ENCODE results near the gene MCTP1.

The MCTP1 gene

GRCh38 chr5:95155888-95156287 is 129.0 kb downstream of the MCTP1 start:
- Histone ChIP-seq H3K23ac (ENCODE audit: low read length) (no peak overlapping the region), H3K18ac (ENCODE audit: low read length) (no peak overlapping the region), H3K4me1 (ENCODE audit: control insufficient read depth, low read depth, low read length) (no peaks in the 10 kb centered on the region), H3K56ac (ENCODE audit: low read length) (no peak overlapping the region), H3K27ac (ENCODE audit: low read depth, low read length) (no peak overlapping the region), H2BK15ac (replicated peaks; ENCODE audit: low read depth) (no peak overlapping the region), H4K5ac (ENCODE audit: low read length) (no peak overlapping the region), H4K8ac (ENCODE audit: low read depth, low read length) (no peak overlapping the region), H3K27me3 (ENCODE audit: insufficient read depth, low read length, poor library complexity) (no peaks in the 10 kb centered on the region), H3K4me2 (ENCODE audit: low read length) (no peak overlapping the region), H2BK120ac (ENCODE audit: low read depth, low read length) (no peak overlapping the region), H3K79me2 (ENCODE audit: control insufficient read depth, insufficient read depth, low read length) (no peaks in the 10 kb centered on the region), H3K4ac (ENCODE audit: low read depth, low read length) (no peak overlapping the region), H2AK5ac (ENCODE audit: low read length) (no peak overlapping the region), H3K4me3 (ENCODE audit: low read length) (no peak overlapping the region), H3K9ac (ENCODE audit: low read length) (no peak overlapping the region), H3K79me1 (ENCODE audit: low read length) (no peaks in the 10 kb centered on the region), H2BK5ac (ENCODE audit: low read length) (no peak overlapping the region), H3K36me3 (ENCODE audit: control insufficient read depth, insufficient read depth, low read length) (no peaks in the 10 kb centered on the region)
- DNase-seq = no peak
- WGBS (ENCODE audit: extremely low coverage, insufficient coverage, low lambda C conversion rate) = no CpG with 5 or more reads among the region's 2 CpGs

DNA sequence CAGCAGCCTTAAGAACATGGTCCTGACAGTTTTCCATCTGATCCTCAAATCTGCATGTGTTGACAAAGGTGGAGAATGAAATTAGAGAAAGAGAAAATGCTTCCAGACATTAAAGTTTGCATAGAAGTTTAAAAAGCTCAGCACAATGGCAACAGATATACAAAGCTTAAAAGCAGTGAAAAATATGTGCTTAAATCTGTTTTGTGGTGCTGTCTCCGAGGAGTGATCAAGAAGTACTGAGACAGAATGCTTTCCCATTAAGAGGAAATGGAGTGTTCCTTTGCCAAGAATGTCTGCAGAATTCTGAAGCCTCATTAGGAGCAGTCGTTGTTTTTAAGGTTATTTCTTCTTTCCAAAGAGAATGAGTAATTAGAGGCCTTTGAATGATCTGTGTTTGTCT is 131.4 kb downstream of the MCTP1 start:
- H2BK120ac ChIP-seq (ENCODE audit: low read depth, low read length) = no peak overlapping the region
- no peak overlapping the region for H3K56ac ChIP-seq (ENCODE audit: low read length)
- H3K79me1 ChIP-seq (ENCODE audit: low read length) = no peaks in the 10 kb centered on the region
- H3K9ac ChIP-seq (ENCODE audit: low read length) = no peak overlapping the region
- H2BK15ac ChIP-seq (replicated peaks; ENCODE audit: low read depth) = no peak overlapping the region
- no peak overlapping the region for H3K4me2 ChIP-seq (ENCODE audit: low read length)
- H3K23ac ChIP-seq (ENCODE audit: low read length) = no peak overlapping the region
- no peak overlapping the region for H3K18ac ChIP-seq (ENCODE audit: low read length)
- no peak overlapping the region for H2BK5ac ChIP-seq (ENCODE audit: low read length)
- H3K36me3 ChIP-seq (ENCODE audit: control insufficient read depth, insufficient read depth, low read length) = no peaks in the 10 kb centered on the region
- H2AK5ac ChIP-seq (ENCODE audit: low read length) = no peak overlapping the region
- H3K4me1 ChIP-seq (ENCODE audit: control insufficient read depth, low read depth, low read length) = no peaks in the 10 kb centered on the region
- H3K27ac ChIP-seq (ENCODE audit: low read depth, low read length) = no peak overlapping the region
- no peak overlapping the region for H4K8ac ChIP-seq (ENCODE audit: low read depth, low read length)
- no peak for DNase-seq
- WGBS (ENCODE audit: extremely low coverage, insufficient coverage, low lambda C conversion rate) = no CpG with 5 or more reads among the region's 2 CpGs
- no peak overlapping the region for H3K4ac ChIP-seq (ENCODE audit: low read depth, low read length)
- H3K4me3 ChIP-seq (ENCODE audit: low read length) = no peak overlapping the region
- no peaks in the 10 kb centered on the region for H3K27me3 ChIP-seq (ENCODE audit: insufficient read depth, low read length, poor library complexity)
- no peak overlapping the region for H4K5ac ChIP-seq (ENCODE audit: low read length)
- H3K79me2 ChIP-seq (ENCODE audit: control insufficient read depth, insufficient read depth, low read length) = no peaks in the 10 kb centered on the region

DNA sequence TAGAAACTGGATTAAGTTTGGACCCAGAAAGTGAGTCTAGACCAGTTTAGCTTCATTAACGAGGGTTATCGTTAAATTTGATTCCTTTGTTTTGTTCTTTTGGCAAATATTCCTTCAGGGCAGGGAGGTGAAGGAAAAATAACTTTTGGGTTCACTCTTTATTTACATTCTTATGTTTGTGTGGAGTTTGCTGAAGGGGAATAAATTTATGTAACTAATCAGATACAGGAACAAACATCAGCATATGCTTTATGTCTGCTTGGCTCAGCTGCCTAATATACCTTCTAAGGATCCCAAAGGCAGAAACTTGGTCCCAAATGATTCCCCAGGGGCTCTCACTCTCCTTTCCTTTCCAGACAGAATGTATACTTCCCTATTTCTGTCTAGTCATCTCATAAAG is 132.4 kb downstream of the MCTP1 start:
- Histone ChIP-seq H3K79me1 (ENCODE audit: low read length) (no peaks in the 10 kb centered on the region), H2BK15ac (replicated peaks; ENCODE audit: low read depth) (no peak overlapping the region), H4K5ac (ENCODE audit: low read length) (no peak overlapping the region), H3K27ac (ENCODE audit: low read depth, low read length) (no peak overlapping the region), H3K4ac (ENCODE audit: low read depth, low read length) (no peak overlapping the region), H3K18ac (ENCODE audit: low read length) (no peak overlapping the region), H3K36me3 (ENCODE audit: control insufficient read depth, insufficient read depth, low read length) (no peaks in the 10 kb centered on the region), H3K9ac (ENCODE audit: low read length) (no peak overlapping the region), H3K4me1 (ENCODE audit: control insufficient read depth, low read depth, low read length) (no peaks in the 10 kb centered on the region), H2BK5ac (ENCODE audit: low read length) (no peak overlapping the region), H3K4me3 (ENCODE audit: low read length) (no peak overlapping the region), H3K23ac (ENCODE audit: low read length) (no peak overlapping the region), H3K79me2 (ENCODE audit: control insufficient read depth, insufficient read depth, low read length) (no peaks in the 10 kb centered on the region), H4K8ac (ENCODE audit: low read depth, low read length) (no peak overlapping the region), H3K56ac (ENCODE audit: low read length) (no peak overlapping the region), H2AK5ac (ENCODE audit: low read length) (no peak overlapping the region), H2BK120ac (ENCODE audit: low read depth, low read length) (no peak overlapping the region), H3K4me2 (ENCODE audit: low read length) (no peak overlapping the region), H3K27me3 (ENCODE audit: insufficient read depth, low read length, poor library complexity) (no peaks in the 10 kb centered on the region)
- no CpG with 5 or more reads among the region's 2 CpGs for WGBS (ENCODE audit: extremely low coverage, insufficient coverage, low lambda C conversion rate)
- DNase-seq = no peak

GRCh38 chr5:95152131-95152530 is 132.8 kb downstream of the MCTP1 start:
- H3K27me3 ChIP-seq (ENCODE audit: insufficient read depth, low read length, poor library complexity) = no peaks in the 10 kb centered on the region
- H2BK120ac ChIP-seq (ENCODE audit: low read depth, low read length) = no peak overlapping the region
- H3K23ac ChIP-seq (ENCODE audit: low read length) = no peak overlapping the region
- H3K18ac ChIP-seq (ENCODE audit: low read length) = no peak overlapping the region
- no peak overlapping the region for H3K56ac ChIP-seq (ENCODE audit: low read length)
- no peak for DNase-seq
- H3K79me2 ChIP-seq (ENCODE audit: control insufficient read depth, insufficient read depth, low read length) = no peaks in the 10 kb centered on the region
- H2BK5ac ChIP-seq (ENCODE audit: low read length) = no peak overlapping the region
- no peak overlapping the region for H3K9ac ChIP-seq (ENCODE audit: low read length)
- H3K4ac ChIP-seq (ENCODE audit: low read depth, low read length) = no peak overlapping the region
- no peaks in the 10 kb centered on the region for H3K36me3 ChIP-seq (ENCODE audit: control insufficient read depth, insufficient read depth, low read length)
- no peak overlapping the region for H4K8ac ChIP-seq (ENCODE audit: low read depth, low read length)
- H3K4me3 ChIP-seq (ENCODE audit: low read length) = no peak overlapping the region
- H2BK15ac ChIP-seq (replicated peaks; ENCODE audit: low read depth) = no peak overlapping the region
- no peaks in the 10 kb centered on the region for H3K4me1 ChIP-seq (ENCODE audit: control insufficient read depth, low read depth, low read length)
- H2AK5ac ChIP-seq (ENCODE audit: low read length) = no peak overlapping the region
- no peak overlapping the region for H4K5ac ChIP-seq (ENCODE audit: low read length)
- no peaks in the 10 kb centered on the region for H3K79me1 ChIP-seq (ENCODE audit: low read length)
- no CpG with 5 or more reads among the region's 1 CpG for WGBS (ENCODE audit: extremely low coverage, insufficient coverage, low lambda C conversion rate)
- H3K4me2 ChIP-seq (ENCODE audit: low read length) = no peak overlapping the region
- no peak overlapping the region for H3K27ac ChIP-seq (ENCODE audit: low read depth, low read length)

- Histone ChIP-seq H2BK5ac (ENCODE audit: low read length) (no peak overlapping the region), H3K9ac (ENCODE audit: low read length) (no peak overlapping the region), H3K4ac (ENCODE audit: low read depth, low read length) (no peak overlapping the region), H3K4me1 (ENCODE audit: control insufficient read depth, low read depth, low read length) (no peaks in the 10 kb centered on the region), H3K79me2 (ENCODE audit: control insufficient read depth, insufficient read depth, low read length) (no peaks in the 10 kb centered on the region), H2BK120ac (ENCODE audit: low read depth, low read length) (no peak overlapping the region), H3K36me3 (ENCODE audit: control insufficient read depth, insufficient read depth, low read length) (no peaks in the 10 kb centered on the region), H3K79me1 (ENCODE audit: low read length) (no peaks in the 10 kb centered on the region), H3K4me3 (ENCODE audit: low read length) (no peak overlapping the region), H2BK15ac (replicated peaks; ENCODE audit: low read depth) (no peak overlapping the region), H2AK5ac (ENCODE audit: low read length) (no peak overlapping the region), H4K5ac (ENCODE audit: low read length) (no peak overlapping the region), H3K27ac (ENCODE audit: low read depth, low read length) (no peak overlapping the region), H3K23ac (ENCODE audit: low read length) (no peak overlapping the region), H3K56ac (ENCODE audit: low read length) (no peak overlapping the region), H3K27me3 (ENCODE audit: insufficient read depth, low read length, poor library complexity) (no peaks in the 10 kb centered on the region), H3K4me2 (ENCODE audit: low read length) (no peak overlapping the region), H4K8ac (ENCODE audit: low read depth, low read length) (no peak overlapping the region), H3K18ac (ENCODE audit: low read length) (no peak overlapping the region)
- DNase-seq = no peak
- WGBS (ENCODE audit: extremely low coverage, insufficient coverage, low lambda C conversion rate) = no CpG with 5 or more reads among the region's 4 CpGs
These were observed 133.2 kb downstream of the MCTP1 start for GRCh38 chr5:95151694-95152093.

GRCh38 chr5:95149387-95149786 is 135.5 kb downstream of the MCTP1 start:
- Histone ChIP-seq H3K23ac (ENCODE audit: low read length) (no peak overlapping the region), H3K79me1 (ENCODE audit: low read length) (no peaks in the 10 kb centered on the region), H3K4me2 (ENCODE audit: low read length) (no peak overlapping the region), H3K4me1 (ENCODE audit: control insufficient read depth, low read depth, low read length) (no peaks in the 10 kb centered on the region), H3K79me2 (ENCODE audit: control insufficient read depth, insufficient read depth, low read length) (no peaks in the 10 kb centered on the region), H3K9ac (ENCODE audit: low read length) (no peak overlapping the region), H3K27ac (ENCODE audit: low read depth, low read length) (no peak overlapping the region), H2BK15ac (replicated peaks; ENCODE audit: low read depth) (no peak overlapping the region), H2BK5ac (ENCODE audit: low read length) (no peak overlapping the region), H4K8ac (ENCODE audit: low read depth, low read length) (no peak overlapping the region), H3K4me3 (ENCODE audit: low read length) (no peak overlapping the region), H3K56ac (ENCODE audit: low read length) (no peak overlapping the region), H3K18ac (ENCODE audit: low read length) (no peak overlapping the region), H2AK5ac (ENCODE audit: low read length) (no peak overlapping the region), H3K27me3 (ENCODE audit: insufficient read depth, low read length, poor library complexity) (no peaks in the 10 kb centered on the region), H2BK120ac (ENCODE audit: low read depth, low read length) (no peak overlapping the region), H3K36me3 (ENCODE audit: control insufficient read depth, insufficient read depth, low read length) (no peaks in the 10 kb centered on the region), H4K5ac (ENCODE audit: low read length) (no peak overlapping the region), H3K4ac (ENCODE audit: low read depth, low read length) (no peak overlapping the region)
- no peak for DNase-seq
- no CpG with 5 or more reads among the region's 4 CpGs for WGBS (ENCODE audit: extremely low coverage, insufficient coverage, low lambda C conversion rate)

Data from mesendoderm (in vitro differentiated cells).